DND-41 (cell line): ENCODE measurements around the gene CFAP61.

Experiments
- ATAC-seq: fragments of 200-7000 bp; cut with Tn5 transposase; 3 replicates; pipeline ENCODE4 v1.9.1; 2021; ENCODE audit warnings: low read depth; ENCODE audit not compliant: insufficient read depth
- DNase-seq: peaks from one replicate; pipeline ENCODE4 v3.0.0-alpha.2; 2020
- H2AFZ ChIP-seq: 2 replicates; pipeline ENCODE4 v1.6.0; 2012; ENCODE audit warnings: low read depth, low read length
- H3K27ac ChIP-seq: 2 replicates; pipeline ENCODE4 v1.5.1; 2012; ENCODE audit warnings: low read length, inconsistent platforms
- H3K27me3 ChIP-seq: fragments of 200-600 bp; sonication (generic); 2 replicates; pipeline ENCODE4 v1.6.0; 2012; ENCODE audit warnings: low read length, mild to moderate bottlenecking, inconsistent platforms; ENCODE audit not compliant: insufficient read depth, poor library complexity
- H3K36me3 ChIP-seq: 2 replicates; pipeline ENCODE4 v1.5.1; 2012; ENCODE audit warnings: low read length, inconsistent platforms; ENCODE audit not compliant: insufficient read depth
- H3K4me1 ChIP-seq: 2 replicates; pipeline ENCODE4 v1.5.1; 2012; ENCODE audit warnings: mild to moderate bottlenecking, low read length; ENCODE audit not compliant: insufficient read depth
- H3K4me2 ChIP-seq: 2 replicates; pipeline ENCODE4 v1.6.0; 2012; ENCODE audit warnings: mild to moderate bottlenecking, moderate library complexity, low read length, inconsistent platforms; ENCODE audit not compliant: insufficient read depth
- H3K4me3 ChIP-seq, 2 experiments: fragments of 200-600 bp in 1 of 2; shearing (Covaris generic) in 1 of 2; 2 replicates each; pipeline ENCODE4 v1.5.1; 2012 to 2016; ENCODE audit warnings: inconsistent platforms in 2 of 2, low read length in 2 of 2, mild to moderate bottlenecking in 2 of 2, low read depth in 1 of 2, moderate library complexity in 1 of 2
- H3K79me2 ChIP-seq: 2 replicates; pipeline ENCODE4 v1.6.0; 2012; ENCODE audit warnings: low read length, inconsistent platforms; ENCODE audit not compliant: insufficient read depth
- H3K9ac ChIP-seq: 2 replicates; pipeline ENCODE4 v1.6.0; 2012; ENCODE audit warnings: low read depth, mild to moderate bottlenecking, inconsistent platforms, low read length, moderate library complexity
- H3K9me3 ChIP-seq: 2 replicates; pipeline ENCODE4 v1.5.1; 2012; ENCODE audit warnings: low read length, moderate library complexity, mild to moderate bottlenecking, inconsistent platforms; ENCODE audit not compliant: insufficient read depth, severe bottlenecking
- H4K20me1 ChIP-seq: 2 replicates; pipeline ENCODE4 v1.6.0; 2012; ENCODE audit warnings: low read length; ENCODE audit not compliant: insufficient read depth
- EZH2 ChIP-seq: IDR thresholded peaks from 3 replicates; pipeline ENCODE4 v1.6.1; 2012; ENCODE audit warnings: borderline replicate concordance, low read depth, mild to moderate bottlenecking, moderate library complexity, low read length, inconsistent platforms; ENCODE audit not compliant: severe bottlenecking
- TF ChIP-seq, protein P1 (sequence below): IDR thresholded peaks from 2 replicates; pipeline ENCODE4 v1.5.1; 2012; ENCODE audit warnings: borderline replicate concordance, low read length, moderate library complexity, mild to moderate bottlenecking; ENCODE audit not compliant: poor library complexity, severe bottlenecking; ENCODE audit errors: extremely low read depth

Gene CFAP61

DNA sequence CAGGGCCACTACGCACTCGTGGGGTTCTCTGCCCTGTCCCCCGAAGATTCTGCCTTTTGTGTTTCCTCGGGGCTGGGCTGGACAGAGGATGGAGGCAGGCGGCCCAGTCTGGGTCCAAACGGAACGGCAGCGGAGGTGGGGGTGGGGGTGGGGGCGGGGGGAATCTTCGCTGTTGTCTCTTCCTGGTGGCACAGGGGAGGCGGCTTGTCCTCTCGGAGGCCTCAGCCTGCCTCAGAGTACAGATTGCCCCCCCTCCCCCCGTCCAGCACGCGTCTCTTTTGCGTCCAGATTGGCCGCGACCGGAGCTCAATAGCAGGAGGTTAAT, 314.2 kb downstream of the CFAP61 start:
- Histone ChIP-seq H2AFZ (no peak overlapping the region), H3K9me3 (peaks cover 3% of the 10 kb centered on the region), H3K4me2 (no peak overlapping the region), H3K36me3 (no peaks in the 10 kb centered on the region), H3K9ac (no peak overlapping the region), H3K27me3 (peaks cover 13% of the 10 kb centered on the region), H3K79me2 (no peaks in the 10 kb centered on the region), H3K4me1 (no peaks in the 10 kb centered on the region), H4K20me1 (no peaks in the 10 kb centered on the region), H3K27ac (no peak overlapping the region), H3K4me3 (no peak overlapping the region)
- ATAC-seq (no peak), DNase-seq (no peak)
- no peak for TF ChIP-seq EZH2
- TF ChIP-seq, protein P1, sequence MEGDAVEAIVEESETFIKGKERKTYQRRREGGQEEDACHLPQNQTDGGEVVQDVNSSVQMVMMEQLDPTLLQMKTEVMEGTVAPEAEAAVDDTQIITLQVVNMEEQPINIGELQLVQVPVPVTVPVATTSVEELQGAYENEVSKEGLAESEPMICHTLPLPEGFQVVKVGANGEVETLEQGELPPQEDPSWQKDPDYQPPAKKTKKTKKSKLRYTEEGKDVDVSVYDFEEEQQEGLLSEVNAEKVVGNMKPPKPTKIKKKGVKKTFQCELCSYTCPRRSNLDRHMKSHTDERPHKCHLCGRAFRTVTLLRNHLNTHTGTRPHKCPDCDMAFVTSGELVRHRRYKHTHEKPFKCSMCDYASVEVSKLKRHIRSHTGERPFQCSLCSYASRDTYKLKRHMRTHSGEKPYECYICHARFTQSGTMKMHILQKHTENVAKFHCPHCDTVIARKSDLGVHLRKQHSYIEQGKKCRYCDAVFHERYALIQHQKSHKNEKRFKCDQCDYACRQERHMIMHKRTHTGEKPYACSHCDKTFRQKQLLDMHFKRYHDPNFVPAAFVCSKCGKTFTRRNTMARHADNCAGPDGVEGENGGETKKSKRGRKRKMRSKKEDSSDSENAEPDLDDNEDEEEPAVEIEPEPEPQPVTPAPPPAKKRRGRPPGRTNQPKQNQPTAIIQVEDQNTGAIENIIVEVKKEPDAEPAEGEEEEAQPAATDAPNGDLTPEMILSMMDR, result no peak

DNA sequence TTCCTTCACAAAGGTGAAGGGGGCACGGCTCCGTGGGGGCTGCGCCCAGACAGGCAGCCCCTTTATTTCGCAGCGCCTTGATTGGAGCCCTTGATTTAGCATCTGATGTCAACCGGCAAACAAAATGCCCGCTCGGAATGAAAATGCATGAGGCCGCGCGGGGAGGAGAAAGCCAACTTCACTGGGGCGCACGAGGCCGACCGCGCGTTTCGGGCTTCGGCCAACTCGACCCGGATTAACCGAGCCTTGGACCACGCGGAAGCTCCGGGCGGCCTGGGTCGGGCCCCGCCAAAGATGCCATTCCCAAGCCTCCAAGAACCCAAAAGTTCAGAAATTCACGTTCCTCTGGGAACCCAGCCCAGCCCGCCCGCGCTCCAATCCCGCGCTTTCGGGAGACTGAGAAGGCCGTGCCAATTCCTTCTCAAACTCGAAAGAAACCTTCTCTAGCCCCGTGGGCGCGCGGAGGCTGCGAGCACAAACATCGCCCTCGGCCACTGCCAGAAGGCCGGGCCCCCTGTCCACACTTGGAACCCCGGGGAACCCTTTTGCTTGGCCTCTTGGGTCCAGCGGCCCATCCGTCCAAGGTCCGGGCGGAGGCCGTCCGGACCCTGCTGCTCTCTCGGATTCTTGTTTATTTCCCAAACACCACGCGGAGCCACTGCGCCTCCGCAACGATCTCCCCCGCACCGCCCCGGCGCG, 314.7 kb downstream of the CFAP61 start:
- no peaks in the 10 kb centered on the region for H4K20me1 ChIP-seq
- no peak overlapping the region for H3K27ac ChIP-seq
- ATAC-seq, result no peak
- H3K36me3 ChIP-seq, result no peaks in the 10 kb centered on the region
- TF ChIP-seq, protein P1, result no peak
- TF ChIP-seq EZH2, result no peak
- H3K9me3 ChIP-seq, result peaks cover 3% of the 10 kb centered on the region
- DNase-seq, result no peak
- H3K4me2 ChIP-seq, result no peak overlapping the region
- no peaks in the 10 kb centered on the region for H3K4me1 ChIP-seq
- peaks cover 13% of the 10 kb centered on the region for H3K27me3 ChIP-seq
- no peak overlapping the region for H2AFZ ChIP-seq
- no peaks in the 10 kb centered on the region for H3K79me2 ChIP-seq
- no peak overlapping the region for H3K4me3 ChIP-seq
- no peak overlapping the region for H3K9ac ChIP-seq

DNA sequence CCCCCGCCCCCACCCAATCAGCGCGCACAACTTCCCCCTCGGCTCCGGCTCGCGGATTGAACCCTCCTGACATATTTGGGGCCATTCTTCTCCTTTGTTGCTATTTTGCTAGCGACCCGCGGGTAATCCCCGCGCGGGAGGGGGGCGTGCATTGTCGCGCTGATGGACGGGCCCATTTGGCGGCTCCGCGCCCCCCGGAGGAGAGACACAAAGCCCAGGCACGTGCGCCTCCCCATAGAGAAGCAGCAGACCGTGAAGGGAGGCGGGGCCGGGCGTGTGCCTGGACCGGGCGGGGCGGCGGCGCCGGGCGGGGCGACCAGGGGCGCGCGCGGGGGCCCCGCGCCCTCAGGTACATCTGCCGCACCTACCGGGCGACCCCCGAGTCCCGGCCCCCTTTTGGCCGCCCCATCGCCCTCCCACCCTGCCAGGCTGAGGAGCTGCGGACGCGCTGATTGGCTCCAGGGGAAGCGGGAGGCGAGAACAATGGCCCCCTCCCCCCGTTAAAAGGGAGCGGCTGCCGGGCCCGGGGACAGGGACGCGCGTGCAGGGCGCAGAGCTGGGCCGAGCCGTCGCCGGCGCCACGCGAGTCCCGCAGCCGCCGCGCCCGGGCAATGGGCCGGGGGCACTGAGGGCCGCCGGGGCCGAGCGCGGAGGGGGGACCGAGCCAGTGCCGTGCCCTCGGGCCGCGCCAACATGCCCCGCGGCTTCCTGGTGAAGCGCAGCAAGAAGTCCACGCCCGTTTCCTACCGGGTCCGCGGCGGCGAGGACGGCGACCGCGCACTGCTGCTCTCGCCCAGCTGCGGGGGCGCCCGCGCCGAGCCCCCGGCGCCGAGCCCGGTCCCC, 315.5 kb downstream of the CFAP61 start, which contains the start of gene INSM1:
Gene INSM1 (plus strand): TSS at position 530 of the 843 bp plus-strand sequence. CDS start 164 bp downstream, at position 694.
- DNase-seq (no peak), ATAC-seq (no peak)
- Histone ChIP-seq H3K9ac (no peak within 1 kb of the TSS), H3K27me3 (peaks cover 10% of the 10 kb centered on the region), H3K36me3 (no peaks in the 10 kb centered on the region), H3K4me3 (no peak within 1 kb of the TSS), H3K4me2 (no peak within 1 kb of the TSS), H3K27ac (no peak within 1 kb of the TSS), H3K4me1 (no peaks in the 10 kb centered on the region), H4K20me1 (no peaks in the 10 kb centered on the region), H2AFZ (no peak within 1 kb of the TSS), H3K9me3 (peaks cover 3% of the 10 kb centered on the region), H3K79me2 (no peaks in the 10 kb centered on the region)
- no peak for TF ChIP-seq EZH2
- TF ChIP-seq, protein P1, result no peak
